K562 (cell line): ENCODE measurements around the gene GOT2. TPM values are rescaled to one million over a fixed set of nuclear protein-coding genes. Genes with fewer than 3 reads are reported as not detected.

Source experiments
- ATAC-seq: fragments of 200-7000 bp; cut with Tn5 transposase; 3 replicates; pipeline ENCODE4 v1.9.1; 2020; ENCODE audit warnings: moderate library complexity
- BruUV-seq: library from RNA; stranded (reverse); fragments of 400-500 nt; replicated peaks from 2 replicates; lab custom pipeline; 2021; lab: Mats Ljungman, UMichigan
- CTCF ChIA-PET: fragments of 300-600 bp; formaldehyde crosslinking; extraction: SDS; loops from one replicate; lab custom pipeline; 2021; ENCODE audit warnings: low intra/inter-chr PET ratio; lab: Yijun Ruan, JAX
- POLR2A ChIA-PET: fragments of 300-600, 350-650 bp; sonication (Branson Sonifier 250); formaldehyde crosslinking; extraction: SDS; loops from one replicate; lab custom pipeline; 2021; ENCODE audit warnings: antibody characterized with exemption, inconsistent platforms; lab: Yijun Ruan, JAX
- DNase-seq, 4 experiments: peaks; one replicate each; pipeline versions ENCODE4 v3.0.0 to v3.0.0-alpha.2; 2011 to 2018; ENCODE audit warnings: low spot score in 3 of 4, mixed read lengths in 3 of 4; ENCODE audit errors: extremely low read depth in 1 of 4
- FAIRE-seq: peaks from 2 replicates; lab custom pipeline; 2011; peaks lifted over from hg19 to GRCh38; lab: Jason Lieb, UNC
- H2AFZ ChIP-seq: 2 replicates; pipeline ENCODE4 v1.6.0; 2011; ENCODE audit warnings: low read depth, low read length, control low read depth, inconsistent platforms
- H3K27ac ChIP-seq: fragments of 200-600 bp; 3 replicates; pipeline ENCODE4 v1.8.0; 2011; ENCODE audit warnings: low read depth, mild to moderate bottlenecking, control low read depth, inconsistent platforms, low read length, moderate library complexity, mixed read lengths; ENCODE audit errors: extremely low read depth
- H3K27me3 ChIP-seq, 2 experiments: fragments of 300-600 bp in 1 of 2; 2 replicates in 1 of 2; 3 replicates in 1 of 2; pipeline versions ENCODE4 v1.6.0 to v1.8.0; 2011; ENCODE audit warnings: inconsistent platforms in 2 of 2, low read length in 2 of 2, mild to moderate bottlenecking in 1 of 2, mixed read lengths in 1 of 2, moderate library complexity in 1 of 2; ENCODE audit not compliant: control insufficient read depth in 2 of 2, insufficient read depth in 2 of 2
- H3K36me3 ChIP-seq: fragments of 300-600 bp; 3 replicates; pipeline ENCODE4 v1.8.0; 2011; ENCODE audit warnings: mild to moderate bottlenecking, low read length, inconsistent platforms; ENCODE audit not compliant: control insufficient read depth, insufficient read depth
- H3K4me1 ChIP-seq, 2 experiments: fragments of 200-600 bp in 1 of 2; replicated peaks in 1 of 2; 2 replicates in 1 of 2; 3 replicates in 1 of 2; pipeline versions ENCODE4 v1.5.1 to v1.8.0; 2011; ENCODE audit warnings: inconsistent platforms in 2 of 2, low read length in 2 of 2, mild to moderate bottlenecking in 1 of 2, mixed read lengths in 1 of 2, moderate library complexity in 1 of 2; ENCODE audit not compliant: control insufficient read depth in 2 of 2, insufficient read depth in 2 of 2
- H3K4me2 ChIP-seq: 2 replicates; pipeline ENCODE4 v1.6.1; 2011; ENCODE audit warnings: low read length, control low read depth, inconsistent platforms, mixed read lengths; ENCODE audit not compliant: insufficient read depth
- H3K4me3 ChIP-seq: fragments of 200-600 bp; sonication (generic), shearing (Covaris generic); 2 replicates; pipeline ENCODE4 v1.5.1; 2016; ENCODE audit warnings: control low read depth, inconsistent platforms
- H3K79me2 ChIP-seq: fragments of 200-600 bp; 3 replicates; pipeline ENCODE4 v1.8.0; 2011; ENCODE audit warnings: low read length, inconsistent platforms; ENCODE audit not compliant: control insufficient read depth, insufficient read depth
- H3K9ac ChIP-seq, 2 experiments: 2 replicates each; pipeline versions ENCODE4 v1.6.0 to v1.6.1; 2011; ENCODE audit warnings: low read depth in 2 of 2, low read length in 2 of 2, control low read depth in 1 of 2, inconsistent platforms in 1 of 2, mild to moderate bottlenecking in 1 of 2, mixed read lengths in 1 of 2; ENCODE audit not compliant: insufficient read depth in 1 of 2
- H3K9me1 ChIP-seq: one replicate; pipeline ENCODE4 v1.6.0; 2011; ENCODE audit warnings: inconsistent platforms, mild to moderate bottlenecking, low read length, moderate library complexity; ENCODE audit not compliant: control insufficient read depth, insufficient read depth
- H3K9me3 ChIP-seq: replicated peaks from 2 replicates; pipeline ENCODE4 v1.5.1; 2011; ENCODE audit warnings: low read depth, low read length, inconsistent platforms; ENCODE audit not compliant: control insufficient read depth, insufficient read depth
- H4K20me1 ChIP-seq: replicated peaks from 2 replicates; pipeline ENCODE4 v1.6.1; 2011; ENCODE audit warnings: low read length, inconsistent platforms, mixed read lengths; ENCODE audit not compliant: control insufficient read depth, insufficient read depth
- ADNP ChIP-seq: fragments of 200-800 bp; sonication (Bioruptor generic); IDR thresholded peaks from 2 replicates; pipeline ENCODE4 v1.6.1; 2016; ENCODE audit warnings: missing genetic modification characterization, missing compliant biosample characterization
- GABPA ChIP-seq: fragments of 200-800 bp; sonication (Bioruptor generic); conservative IDR thresholded peaks from 2 replicates; pipeline ENCODE4 v1.6.1; 2016; ENCODE audit warnings: low read depth, missing genetic modification characterization, missing compliant biosample characterization
- HLTF ChIP-seq: fragments of 450-650 bp; IDR thresholded peaks from 2 replicates; pipeline ENCODE4 v1.6.1; 2016
- PTRF ChIP-seq: fragments of 450-650 bp; IDR thresholded peaks from 2 replicates; pipeline ENCODE4 v1.6.1; 2016; ENCODE audit warnings: mild to moderate bottlenecking, missing genetic modification characterization, missing compliant biosample characterization
- SP2 ChIP-seq: IDR thresholded peaks from 2 replicates; pipeline ENCODE4 v1.6.1; 2011; ENCODE audit warnings: mild to moderate bottlenecking, low read depth, low read length, moderate library complexity; ENCODE audit not compliant: poor library complexity, severe bottlenecking; ENCODE audit errors: extremely low read depth
- ZBED1 ChIP-seq: IDR thresholded peaks from 2 replicates; pipeline ENCODE4 v1.6.1; 2014
- ZBTB7A ChIP-seq: IDR thresholded peaks from 2 replicates; pipeline ENCODE4 v1.6.1; 2011; ENCODE audit warnings: low read depth, mild to moderate bottlenecking, low read length, moderate library complexity, borderline replicate concordance; ENCODE audit not compliant: control insufficient read depth
- ZZZ3 ChIP-seq: fragments of 450-650 bp; IDR thresholded peaks from 2 replicates; pipeline ENCODE4 v1.6.1; 2016; ENCODE audit warnings: antibody characterized with exemption, mild to moderate bottlenecking, moderate library complexity
- WGBS: fragments of 100-300 bp; shearing (Covaris generic); methylation state at CpG from one replicate; pipeline ENCODE4 v1.1.6; 2016; ENCODE audit warnings: low coverage, mixed read lengths; ENCODE audit not compliant: insufficient coverage; ENCODE audit errors: missing lambda C conversion rate; 5-methylcytosine and 5-hydroxymethylcytosine counted together
- in situ Hi-C: fragments of 300-500 bp; cut with MboI; formaldehyde crosslinking; loops from 4 replicates; pipeline ENCODE4 v1.15.0; 2018; ENCODE audit warnings: inconsistent platforms, mixed read lengths
- intact Hi-C: fragments of 100-400 bp; cut with micrococcal nuclease; formaldehyde crosslinking; loops from 2 replicates; pipeline ENCODE4 v1.14.2; 2022
- polyA plus RNA-seq, 8 experiments: library from polyadenylated mRNA; depleted of rRNA in 4 of 8; stranded (reverse) in 5 of 8; unstranded in 3 of 8; fragments of >200 nt; fragmentation: Nextera tagmentation in 2 of 8; fragmentation: Illumina TruSeq in 1 of 8; extraction: Ambion mirVana in 2 of 8; extraction: Trizol in 1 of 8; gene quantifications; 2 replicates each; pipeline versions ENCODE4 v1.2.1 to v1.2.3, GENCODE V29; 2011 to 2014; ENCODE audit warnings: inconsistent platforms in 1 of 8, missing spikeins in 1 of 8
- total RNA-seq, 7 experiments: library from RNA; depleted of rRNA in 6 of 7; stranded (reverse); fragments of >200 nt in 6 of 7; fragmentation: Illumina TruSeq in 2 of 7; extraction: Trizol in 2 of 7; gene quantifications; 2 replicates each; pipeline versions ENCODE4 v1.2.1 to v1.2.3, GENCODE V29; 2011 to 2021; ENCODE audit warnings: low replicate concordance in 1 of 7

GOT2 gene
- total and polyA plus RNA-seq, 9 of the 15 experiments (the other 6 are each of a cell fraction or from before 2014, with no cell fraction given), result 43.1 to 190 (median 80.2) TPM

DNA sequence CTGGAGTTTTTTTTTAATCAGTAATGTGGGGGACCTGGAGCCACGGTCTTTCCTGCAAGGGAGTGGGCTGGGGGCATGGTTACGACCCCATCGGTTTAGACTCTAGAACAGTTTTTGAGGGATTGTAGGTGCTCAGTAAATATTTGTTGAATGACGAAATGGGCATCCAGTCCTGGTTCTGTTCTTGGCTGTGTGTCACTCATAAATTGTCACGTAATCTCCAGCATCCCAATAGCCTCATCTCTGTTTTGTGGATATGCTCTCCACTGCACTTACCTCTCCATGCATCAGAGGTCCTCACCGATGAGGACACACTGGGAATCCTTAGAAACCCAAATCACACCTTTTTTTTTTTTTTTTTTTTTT is 49.0 kb downstream of the GOT2 start:
- Histone ChIP-seq H3K27ac (no peak overlapping the region), H3K9me3 (no peaks in the 10 kb centered on the region), H3K4me3 (peak overlapping the region; percentile 76; the same call in 1 of the 2 replicates), H3K9me1 (no peaks in the 10 kb centered on the region), H3K36me3 (no peaks in the 10 kb centered on the region), H2AFZ (peak overlapping the region; percentile 97), H3K4me2 (peak overlapping the region; percentile 85), H3K79me2 (0 out of 3 replicates have a peak, but pooled peaks cover 3% of the 10 kb centered on the region), H3K27me3 (no peaks in the 10 kb centered on the region), H3K9ac (peak overlapping the region; percentile 77 to 99; a peak in 2 of 4 replicates), H4K20me1 (no peaks in the 10 kb centered on the region), H3K4me1 (peaks cover 4 to 16% of the 10 kb centered on the region in 2 experiments; a peak in 3 of 5 replicates)
- ChIA-PET CTCF (no interaction called here), POLR2A (interaction anchor here (1.0 to 1.6 kb wide), 3 partner anchors 11 to 28 kb away, joined by 3 to 5 read pairs (median 3); no protein-coding TSS in a partner anchor)
- intact Hi-C loops, result no loop called here
- 77% methylated on average over 6 of the region's 6 CpGs for whole genome bisulfite sequencing
- TF ChIP-seq ZZZ3, result no peak
- no peak for TF ChIP-seq PTRF
- no peak for TF ChIP-seq SP2
- TF ChIP-seq ZBTB7A, result no peak
- TF ChIP-seq ZBED1, result no peak
- no peak for TF ChIP-seq GABPA (tag)
- no peak for TF ChIP-seq HLTF
- TF ChIP-seq ADNP, result no peak
- DNase-seq, result no peak
- no TSS peak for BruUV-seq
- no peak for FAIRE-seq
- no peak for ATAC-seq
- in situ Hi-C loops, result no loop called here
